ENCODE data around the gene BPI.

DNA sequence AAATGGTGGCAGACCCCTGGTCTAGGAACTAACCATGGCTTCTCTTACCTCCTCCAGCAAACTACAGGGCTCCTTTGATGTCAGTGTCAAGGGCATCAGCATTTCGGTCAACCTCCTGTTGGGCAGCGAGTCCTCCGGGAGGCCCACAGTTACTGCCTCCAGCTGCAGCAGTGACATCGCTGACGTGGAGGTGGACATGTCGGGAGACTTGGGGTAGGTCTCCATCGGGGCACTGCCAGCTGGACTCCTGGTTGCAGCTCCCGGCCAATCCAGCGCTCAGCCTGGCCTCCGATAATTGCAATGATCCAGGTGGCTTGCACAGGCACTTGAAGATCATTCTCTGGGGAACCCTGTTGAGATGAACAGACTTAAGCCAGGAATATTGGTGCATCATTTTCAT is 50.3 kb downstream of the BPI start:
- TF ChIP-seq POLR2A (IDR thresholded peaks at IDR 0.05), result no peak
- TF ChIP-seq, protein P1, sequence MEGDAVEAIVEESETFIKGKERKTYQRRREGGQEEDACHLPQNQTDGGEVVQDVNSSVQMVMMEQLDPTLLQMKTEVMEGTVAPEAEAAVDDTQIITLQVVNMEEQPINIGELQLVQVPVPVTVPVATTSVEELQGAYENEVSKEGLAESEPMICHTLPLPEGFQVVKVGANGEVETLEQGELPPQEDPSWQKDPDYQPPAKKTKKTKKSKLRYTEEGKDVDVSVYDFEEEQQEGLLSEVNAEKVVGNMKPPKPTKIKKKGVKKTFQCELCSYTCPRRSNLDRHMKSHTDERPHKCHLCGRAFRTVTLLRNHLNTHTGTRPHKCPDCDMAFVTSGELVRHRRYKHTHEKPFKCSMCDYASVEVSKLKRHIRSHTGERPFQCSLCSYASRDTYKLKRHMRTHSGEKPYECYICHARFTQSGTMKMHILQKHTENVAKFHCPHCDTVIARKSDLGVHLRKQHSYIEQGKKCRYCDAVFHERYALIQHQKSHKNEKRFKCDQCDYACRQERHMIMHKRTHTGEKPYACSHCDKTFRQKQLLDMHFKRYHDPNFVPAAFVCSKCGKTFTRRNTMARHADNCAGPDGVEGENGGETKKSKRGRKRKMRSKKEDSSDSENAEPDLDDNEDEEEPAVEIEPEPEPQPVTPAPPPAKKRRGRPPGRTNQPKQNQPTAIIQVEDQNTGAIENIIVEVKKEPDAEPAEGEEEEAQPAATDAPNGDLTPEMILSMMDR (IDR thresholded peaks at IDR 0.05), result no peak
